H1 (cell line): ENCODE data around the gene KRT77. TPM values are rescaled to one million over a fixed set of nuclear protein-coding genes. Genes with fewer than 3 reads are reported as not detected.

Experiments
- CTCF ChIA-PET: fragments of 300-600 bp; sonication (Branson Sonifier 250); formaldehyde crosslinking; loops from one replicate; lab custom pipeline; 2021; ENCODE audit not compliant: partially characterized antibody; lab: Charles Lee
- POLR2A ChIA-PET: fragments of 300-600 bp; sonication (Branson Sonifier 250); formaldehyde crosslinking; loops from one replicate; lab custom pipeline; 2021; ENCODE audit warnings: inconsistent platforms; ENCODE audit not compliant: partially characterized antibody; lab: Charles Lee
- DNase-seq, 2 experiments: peaks; one replicate each; pipeline versions ENCODE4 v3.0.0 to v3.0.0-alpha.2; 2010 to 2022; ENCODE audit warnings: low spot score in 2 of 2, low read depth in 1 of 2, mixed read lengths in 1 of 2
- FAIRE-seq: peaks from 2 replicates; lab custom pipeline; 2011; peaks lifted over from hg19 to GRCh38; lab: Jason Lieb, UNC
- H2AFZ ChIP-seq: 2 replicates; pipeline ENCODE4 v1.8.1; 2012; ENCODE audit warnings: low read length, inconsistent platforms
- H2AK5ac ChIP-seq: 2 replicates; pipeline ENCODE4 v1.6.1; 2013; ENCODE audit warnings: low read depth, low read length
- H2BK120ac ChIP-seq: replicated peaks from 2 replicates; pipeline ENCODE3; 2013; ENCODE audit warnings: low read depth, low read length, inconsistent platforms
- H2BK12ac ChIP-seq: 2 replicates; pipeline ENCODE4 v1.6.1; 2013; ENCODE audit warnings: low read depth, low read length
- H2BK15ac ChIP-seq: 2 replicates; pipeline ENCODE4 v1.6.1; 2013; ENCODE audit warnings: low read length
- H2BK20ac ChIP-seq: 2 replicates; pipeline ENCODE4 v1.6.1; 2013; ENCODE audit warnings: low read length
- H2BK5ac ChIP-seq: 2 replicates; pipeline ENCODE4 v1.6.1; 2013; ENCODE audit warnings: low read depth, low read length
- H3K14ac ChIP-seq: 2 replicates; pipeline ENCODE4 v1.6.1; 2013; ENCODE audit warnings: inconsistent platforms; ENCODE audit not compliant: insufficient read length
- H3K18ac ChIP-seq: 2 replicates; pipeline ENCODE4 v1.6.1; 2013; ENCODE audit warnings: low read length; ENCODE audit errors: extremely low read depth
- H3K23ac ChIP-seq: 2 replicates; pipeline ENCODE4 v1.6.1; 2013; ENCODE audit warnings: inconsistent platforms; ENCODE audit not compliant: insufficient read length
- H3K23me2 ChIP-seq: 2 replicates; pipeline ENCODE4 v1.6.1; 2013; ENCODE audit warnings: low read depth, low read length
- H3K27ac ChIP-seq: 2 replicates; pipeline ENCODE4 v1.6.1; 2011; ENCODE audit warnings: low read depth, low read length, inconsistent platforms
- H3K27me3 ChIP-seq, 4 experiments: replicated peaks in 1 of 4; 1 replicate in 1 of 4; 2 replicates in 3 of 4; pipeline versions ENCODE4 v1.6.1 to v1.8.1; 2011 to 2013; ENCODE audit warnings: low read length in 3 of 4, mild to moderate bottlenecking in 3 of 4, inconsistent platforms in 2 of 4, mixed read lengths in 2 of 4, moderate library complexity in 1 of 4; ENCODE audit not compliant: control insufficient read depth in 3 of 4, insufficient read depth in 3 of 4; ENCODE audit errors: extremely low read depth in 1 of 4
- H3K36me3 ChIP-seq, 4 experiments: 2 replicates each; pipeline versions ENCODE4 v1.6.1 to v1.8.1; 2011 to 2013; ENCODE audit warnings: mild to moderate bottlenecking in 4 of 4, low read length in 3 of 4, moderate library complexity in 2 of 4, control low read depth in 1 of 4, inconsistent platforms in 1 of 4; ENCODE audit not compliant: insufficient read depth in 4 of 4, control insufficient read depth in 2 of 4
- H3K4ac ChIP-seq: replicated peaks from 2 replicates; pipeline ENCODE3; 2013; ENCODE audit warnings: low read length, low read depth, mixed read lengths, inconsistent platforms; ENCODE audit not compliant: insufficient read length
- H3K4me1 ChIP-seq, 4 experiments: replicated peaks in 1 of 4; 1 replicate in 1 of 4; 2 replicates in 3 of 4; pipeline versions ENCODE4 v1.6.1 to v1.8.1; 2011 to 2013; ENCODE audit warnings: low read length in 3 of 4, inconsistent platforms in 2 of 4, mixed read lengths in 1 of 4; ENCODE audit not compliant: insufficient read depth in 4 of 4, control insufficient read depth in 3 of 4
- H3K4me2 ChIP-seq, 2 experiments: 2 replicates each; pipeline versions ENCODE4 v1.6.1 to v1.8.1; 2011 to 2013; ENCODE audit warnings: low read depth in 2 of 2, low read length in 2 of 2, control low read depth in 1 of 2, inconsistent platforms in 1 of 2, mild to moderate bottlenecking in 1 of 2; ENCODE audit not compliant: insufficient read depth in 1 of 2
- H3K4me3 ChIP-seq, 4 experiments: fragments of 200-600, 300-600 bp in 1 of 4; sonication (generic), shearing (Covaris generic), sonication (Bioruptor Twin) in 1 of 4; 2 replicates each; pipeline versions ENCODE4 v1.5.1 to v1.8.1; 2011 to 2016; ENCODE audit warnings: low read length in 4 of 4, low read depth in 3 of 4, control low read depth in 2 of 4, inconsistent platforms in 2 of 4, mild to moderate bottlenecking in 2 of 4, mixed read lengths in 1 of 4, moderate library complexity in 1 of 4; ENCODE audit not compliant: insufficient read depth in 2 of 4; ENCODE audit errors: extremely low read depth in 1 of 4
- H3K56ac ChIP-seq: replicated peaks from 2 replicates; pipeline ENCODE3; 2013; ENCODE audit warnings: low read depth, mild to moderate bottlenecking, mixed read lengths, low read length, inconsistent platforms; ENCODE audit not compliant: insufficient read length
- H3K79me1 ChIP-seq: 2 replicates; pipeline ENCODE4 v1.6.1; 2013; ENCODE audit warnings: low read depth, low read length, control low read depth
- H3K79me2 ChIP-seq, 2 experiments: 2 replicates each; pipeline versions ENCODE4 v1.6.1 to v1.8.1; 2012 to 2013; ENCODE audit warnings: low read length in 2 of 2, mild to moderate bottlenecking in 2 of 2, inconsistent platforms in 1 of 2; ENCODE audit not compliant: insufficient read depth in 2 of 2, control insufficient read depth in 1 of 2
- H3K9ac ChIP-seq, 4 experiments: replicated peaks in 1 of 4; 1 replicate in 1 of 4; 2 replicates in 3 of 4; pipeline versions ENCODE4 v1.6.1 to v1.8.1; 2011 to 2013; ENCODE audit warnings: low read depth in 3 of 4, low read length in 3 of 4, control low read depth in 2 of 4, mild to moderate bottlenecking in 2 of 4, moderate library complexity in 2 of 4, inconsistent platforms in 1 of 4; ENCODE audit errors: extremely low read depth in 1 of 4
- H3K9me3 ChIP-seq, 2 experiments: 2 replicates each; pipeline versions ENCODE4 v1.6.1 to v1.8.1; 2012 to 2013; ENCODE audit warnings: mild to moderate bottlenecking in 2 of 2, moderate library complexity in 2 of 2, control low read depth in 1 of 2, inconsistent platforms in 1 of 2, low read depth in 1 of 2, low read length in 1 of 2, mixed read lengths in 1 of 2; ENCODE audit not compliant: insufficient read depth in 2 of 2
- H4K20me1 ChIP-seq, 2 experiments: replicated peaks in 1 of 2; 2 replicates each; pipeline versions ENCODE3 to v1.8.1; 2011 to 2013; ENCODE audit warnings: inconsistent platforms in 2 of 2, low read length in 2 of 2, mild to moderate bottlenecking in 1 of 2; ENCODE audit not compliant: insufficient read depth in 2 of 2, control insufficient read depth in 1 of 2
- H4K5ac ChIP-seq: 2 replicates; pipeline ENCODE4 v1.6.1; 2013; ENCODE audit warnings: low read length, low read depth, mixed read lengths, inconsistent platforms; ENCODE audit not compliant: insufficient read length
- H4K8ac ChIP-seq: 2 replicates; pipeline ENCODE4 v1.8.0; 2013; ENCODE audit warnings: mild to moderate bottlenecking, moderate library complexity, low read length, inconsistent platforms; ENCODE audit not compliant: insufficient read depth; ENCODE audit errors: extremely low read depth
- H4K91ac ChIP-seq: replicated peaks from 2 replicates; pipeline ENCODE3; 2013; ENCODE audit warnings: low read length, mixed read lengths, inconsistent platforms; ENCODE audit not compliant: insufficient read length
- CBX5 ChIP-seq: fragments of 300-800, 300-1000 bp; sonication (generic); IDR thresholded peaks from 2 replicates; pipeline ENCODE4 v1.7.1; 2016; ENCODE audit warnings: antibody characterized with exemption, low read length, low read depth
- CBX8 ChIP-seq: fragments of 300-800, 300-1000 bp; sonication (generic); IDR thresholded peaks from 2 replicates; pipeline ENCODE4 v1.7.1; 2016; ENCODE audit warnings: low read depth, low read length, borderline replicate concordance
- CHD1 ChIP-seq: IDR thresholded peaks from 2 replicates; pipeline ENCODE4 v1.6.1; 2012; ENCODE audit warnings: low read depth, low read length, improper control_type of control experiment
- EGR1 ChIP-seq: IDR thresholded peaks from 2 replicates; pipeline ENCODE4 v1.6.1; 2011; ENCODE audit warnings: low read depth, low read length, borderline replicate concordance
- KDM4A ChIP-seq: IDR thresholded peaks from one replicate; pipeline ENCODE4 v1.7.1; 2012; ENCODE audit warnings: low read depth, mild to moderate bottlenecking, moderate library complexity, low read length, inconsistent platforms; ENCODE audit not compliant: severe bottlenecking
- PHF8 ChIP-seq: fragments of 200-600 bp; sonication (generic); conservative IDR thresholded peaks from 2 replicates; pipeline ENCODE4 v1.7.1; 2012; ENCODE audit warnings: low read depth, mild to moderate bottlenecking, inconsistent platforms, low read length, moderate library complexity
- SAP30 ChIP-seq: fragments of 300-600 bp; sonication (generic); IDR thresholded peaks from 2 replicates; pipeline ENCODE4 v1.7.1; 2012; ENCODE audit warnings: low read length, moderate library complexity, mild to moderate bottlenecking, inconsistent platforms; ENCODE audit not compliant: insufficient read depth, insufficient replicate concordance
- SP2 ChIP-seq: IDR thresholded peaks from 2 replicates; pipeline ENCODE4 v1.6.1; 2012; ENCODE audit warnings: mild to moderate bottlenecking, low read length, inconsistent platforms
- SRF ChIP-seq: IDR thresholded peaks from 2 replicates; pipeline ENCODE4 v1.6.1; 2011; ENCODE audit warnings: mild to moderate bottlenecking, low read depth, low read length, moderate library complexity
- WGBS, 2 experiments: shearing (Covaris generic) in 1 of 2; methylation state at CpG; one replicate each; pipeline versions ENCODE4 v1.1.6 to v1.1.7; 2013 to 2015; ENCODE audit warnings: low lambda C conversion rate in 2 of 2, mixed read lengths in 2 of 2, inconsistent platforms in 1 of 2, low coverage in 1 of 2, missing lambda C conversion rate in 1 of 2; ENCODE audit not compliant: insufficient replicate concordance in 2 of 2, insufficient coverage in 1 of 2, insufficient read length in 1 of 2; ENCODE audit errors: extremely low coverage in 1 of 2, missing lambda C conversion rate in 1 of 2; 5-methylcytosine and 5-hydroxymethylcytosine counted together
- polyA plus RNA-seq, 7 experiments: library from polyadenylated mRNA; depleted of rRNA in 3 of 7; stranded (reverse) in 5 of 7; unstranded in 2 of 7; fragments of >200 nt in 5 of 7; fragments of 200-250 nt in 2 of 7; gene quantifications; 1 replicate in 5 of 7; 2 replicates in 1 of 7; 4 replicates in 1 of 7; pipeline versions ENCODE4 v1.2.1 to v1.2.3, GENCODE V29; 2011 to 2013; ENCODE audit warnings: missing spikeins in 2 of 7, mixed read lengths in 2 of 7
- total RNA-seq: library from RNA; stranded (reverse); fragmentation: NEBNext Ultra II Directional; extraction: Animal tissue kit (Norgen Biotek cat#: 25700); gene quantifications from 2 replicates; pipeline ENCODE4 v1.2.1, GENCODE V29; 2021
- TF ChIP-seq, protein P1 (sequence below): IDR thresholded peaks from 2 replicates; pipeline ENCODE4 v1.6.1; 2012; ENCODE audit warnings: low read length, inconsistent platforms
- TF ChIP-seq, protein P2 (sequence below): IDR thresholded peaks from 2 replicates; pipeline ENCODE4 v1.6.1; 2011; ENCODE audit warnings: low read depth, mild to moderate bottlenecking, low read length; ENCODE audit not compliant: insufficient read depth

The KRT77 gene
- total and polyA plus RNA-seq, 2 of the 8 experiments (the other 6 are each of a cell fraction or from before 2014, with no cell fraction given) = 0.02 TPM; not detected in 1

DNA sequence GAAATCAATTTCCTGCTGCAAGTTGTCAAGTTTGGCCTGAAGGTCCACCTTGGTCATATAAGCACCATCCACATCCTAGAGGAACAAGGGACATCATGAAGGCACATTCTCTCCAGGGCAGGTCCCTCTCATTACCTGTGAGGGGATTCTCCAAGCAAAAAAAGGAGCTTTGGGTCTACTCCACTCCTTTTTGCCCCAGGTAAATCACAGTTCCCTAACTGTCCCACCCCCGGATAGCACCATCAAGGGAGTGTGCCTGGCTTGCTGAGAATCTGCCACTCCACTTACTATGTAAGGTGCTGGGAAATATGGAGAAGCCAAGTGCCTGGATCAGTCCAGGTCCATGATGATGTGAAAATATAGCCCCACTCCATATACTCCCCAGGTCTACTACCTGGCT, 25.7 kb downstream of the KRT77 start:
- Histone ChIP-seq H3K79me1 (no peaks in the 10 kb centered on the region), H3K4ac (no peak overlapping the region), H2AK5ac (no peak overlapping the region), H3K14ac (no peak overlapping the region), H2BK120ac (no peak overlapping the region), H2BK15ac (no peak overlapping the region), H3K36me3 (no peaks in the 10 kb centered on the region), H4K20me1 (no peaks in the 10 kb centered on the region), H3K56ac (no peak overlapping the region), H3K27ac (no peak overlapping the region), H2BK5ac (no peak overlapping the region), H3K27me3 (no peaks in the 10 kb centered on the region), H4K5ac (no peak overlapping the region), H3K23me2 (no peaks in the 10 kb centered on the region; the same call in none of the 2 replicates), H2BK12ac (no peak overlapping the region), H3K9ac (no peak overlapping the region), H3K4me1 (no peaks in the 10 kb centered on the region), H3K4me2 (no peak overlapping the region), H3K18ac (no peak overlapping the region), H4K91ac (no peak overlapping the region), H2AFZ (no peak overlapping the region), H2BK20ac (no peak overlapping the region), H3K4me3 (no peak overlapping the region), H3K9me3 (no peaks in the 10 kb centered on the region), H3K23ac (no peak overlapping the region), H3K79me2 (no peaks in the 10 kb centered on the region), H4K8ac (no peak overlapping the region)
- CTCF ChIA-PET = interaction anchor here (0.8 to 1.7 kb wide), 3 partner anchors 12 to 207 kb away, joined by 3 to 4 read pairs (median 3); no protein-coding TSS in a partner anchor
- WGBS, 2 experiments = 80% methylated on average over 1 of the region's 1 CpG; no CpG with 5 or more reads in 1 of the 2 experiments
- no peak for FAIRE-seq
- no peak for DNase-seq
- POLR2A ChIA-PET = no interaction called here
- TF ChIP-seq, protein P1, sequence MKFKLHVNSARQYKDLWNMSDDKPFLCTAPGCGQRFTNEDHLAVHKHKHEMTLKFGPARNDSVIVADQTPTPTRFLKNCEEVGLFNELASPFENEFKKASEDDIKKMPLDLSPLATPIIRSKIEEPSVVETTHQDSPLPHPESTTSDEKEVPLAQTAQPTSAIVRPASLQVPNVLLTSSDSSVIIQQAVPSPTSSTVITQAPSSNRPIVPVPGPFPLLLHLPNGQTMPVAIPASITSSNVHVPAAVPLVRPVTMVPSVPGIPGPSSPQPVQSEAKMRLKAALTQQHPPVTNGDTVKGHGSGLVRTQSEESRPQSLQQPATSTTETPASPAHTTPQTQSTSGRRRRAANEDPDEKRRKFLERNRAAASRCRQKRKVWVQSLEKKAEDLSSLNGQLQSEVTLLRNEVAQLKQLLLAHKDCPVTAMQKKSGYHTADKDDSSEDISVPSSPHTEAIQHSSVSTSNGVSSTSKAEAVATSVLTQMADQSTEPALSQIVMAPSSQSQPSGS = no peak
- TF ChIP-seq, protein P2, sequence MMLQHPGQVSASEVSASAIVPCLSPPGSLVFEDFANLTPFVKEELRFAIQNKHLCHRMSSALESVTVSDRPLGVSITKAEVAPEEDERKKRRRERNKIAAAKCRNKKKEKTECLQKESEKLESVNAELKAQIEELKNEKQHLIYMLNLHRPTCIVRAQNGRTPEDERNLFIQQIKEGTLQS = no peak
- TF ChIP-seq CHD1 (no peak), KDM4A (no peak), EGR1 (no peak), CBX5 (no peak), SAP30 (no peak), SRF (no peak), SP2 (no peak), PHF8 (no peak), CBX8 (no peak)
